Hindlimb muscle (tissue), 1 donor: Measurements from ENCODE around the gene VWDE. TPM values are rescaled to one million over a fixed set of nuclear protein-coding genes. Genes with fewer than 3 reads are reported as not detected.
"Not testable (repeated sequence)": the region's sequence is repeated elsewhere in the genome, so short reads cannot be mapped to it uniquely, and the experiment has no call there.

Experiments used
- DNase-seq: peaks from one replicate; pipeline ENCODE4 v3.0.0-alpha.2; 2013
- polyA plus RNA-seq: library from polyadenylated mRNA; unstranded; fragments of 120-200 nt; gene quantifications from one replicate; pipeline ENCODE4 v1.2.1, GENCODE V29; 2013; ENCODE audit not compliant: insufficient read length

VWDE gene
- polyA plus RNA-seq, 1 donor, result 1.5 TPM

GRCh38 chr7:12401538-12402364 lies 1.9 kb downstream of the VWDE start:
- no peak for DNase-seq

- no peak for DNase-seq
Observed at GRCh38 chr7:12398186-12398585, 5.5 kb downstream of the VWDE start.

- no peak for DNase-seq
Observed at GRCh38 chr7:12397671-12398070, 6.0 kb downstream of the VWDE start.

GRCh38 chr7:12396670-12397069 lies 7.0 kb downstream of the VWDE start:
- DNase-seq, result not testable (repeated sequence)

GRCh38 chr7:12391922-12392615 lies 11.6 kb downstream of the VWDE start:
- no peak for DNase-seq

GRCh38 chr7:12389089-12389700 lies 14.5 kb downstream of the VWDE start:
- DNase-seq, result no peak

- no peak for DNase-seq
Observed at GRCh38 chr7:12386313-12386740, 17.3 kb downstream of the VWDE start.

GRCh38 chr7:12385364-12385786 lies 18.3 kb downstream of the VWDE start:
- no peak for DNase-seq

GRCh38 chr7:12383377-12383776 lies 20.3 kb downstream of the VWDE start:
- no peak for DNase-seq

- no peak for DNase-seq
Observed at GRCh38 chr7:12378389-12378788, 25.3 kb downstream of the VWDE start.

- no peak for DNase-seq
Observed at GRCh38 chr7:12377406-12377805, 26.3 kb downstream of the VWDE start.

GRCh38 chr7:12373580-12374263 lies 29.9 kb downstream of the VWDE start:
- no peak for DNase-seq

- DNase-seq, result peak; percentile 73
Observed at GRCh38 chr7:12370249-12370648, 33.4 kb downstream of the VWDE start.

GRCh38 chr7:12369756-12370155 lies 33.9 kb downstream of the VWDE start:
- peak; percentile 85 for DNase-seq

- no peak for DNase-seq
Observed at GRCh38 chr7:12369072-12369471, 34.6 kb downstream of the VWDE start.

GRCh38 chr7:12360948-12361347 lies 42.7 kb downstream of the VWDE start:
- DNase-seq, result no peak

- no peak for DNase-seq
Observed at GRCh38 chr7:12358694-12359093, 45.0 kb downstream of the VWDE start.

GRCh38 chr7:12357508-12357907 lies 46.2 kb downstream of the VWDE start:
- no peak for DNase-seq

GRCh38 chr7:12351843-12352242 lies 51.8 kb downstream of the VWDE start:
- no peak for DNase-seq

GRCh38 chr7:12350971-12351370 lies 52.7 kb downstream of the VWDE start:
- DNase-seq, result no peak

- DNase-seq, result no peak
Observed at GRCh38 chr7:12337095-12337494, 66.6 kb downstream of the VWDE start.

GRCh38 chr7:12328888-12329770 lies 74.5 kb downstream of the VWDE start:
- no peak for DNase-seq
